ENCODE data around the gene OR7E24.
"Not testable (repeated sequence)": the region's sequence is repeated elsewhere in the genome, so short reads cannot be mapped to it uniquely, and the experiment has no call there.

Gene OR7E24

GRCh38 chr19:9250630-9251029 lies at the start of gene OR7E24:
Gene OR7E24, plus strand, starts transcription at chr19:9250930. Its CDS starts 114 bp downstream, at chr19:9251044.
- no peak for DNase-seq (ENCODE audit: low spot score)

- peak; percentile 68 for DNase-seq (ENCODE audit: low spot score)
Measured at GRCh38 chr19:9205501-9206113, 45.1 kb upstream of the OR7E24 start.

- DNase-seq (ENCODE audit: low spot score) = no peak
Measured at GRCh38 chr19:9219489-9219888, 31.2 kb upstream of the OR7E24 start, which contains the start of gene OR7D4. Gene OR7D4, minus strand, starts transcription at chr19:9219589. Its CDS starts 4,752 bp downstream, at chr19:9214837.

- no peak for DNase-seq (ENCODE audit: low spot score)
Measured at GRCh38 chr19:9251236-9251635, 506 bp downstream of the OR7E24 start.

GRCh38 chr19:9283485-9283884 lies 32.8 kb downstream of the OR7E24 start:
- not testable (repeated sequence) for DNase-seq (ENCODE audit: low spot score)

- DNase-seq (ENCODE audit: low spot score) = no peak
Measured at GRCh38 chr19:9289231-9289884, 38.6 kb downstream of the OR7E24 start.

GRCh38 chr19:9295411-9295849 lies 44.7 kb downstream of the OR7E24 start:
- DNase-seq (ENCODE audit: low spot score) = no peak

GRCh38 chr19:9296336-9296735 lies 45.6 kb downstream of the OR7E24 start:
- no peak for DNase-seq (ENCODE audit: low spot score)
